CD4-positive, alpha-beta T cell treated with Interleukin-10 for 1 hour (primary cell): ENCODE results near the gene CGNL1.

Source experiments
- DNase-seq: peaks from one replicate; pipeline ENCODE4 v3.0.0-alpha.2; 2020

The CGNL1 gene

DNA sequence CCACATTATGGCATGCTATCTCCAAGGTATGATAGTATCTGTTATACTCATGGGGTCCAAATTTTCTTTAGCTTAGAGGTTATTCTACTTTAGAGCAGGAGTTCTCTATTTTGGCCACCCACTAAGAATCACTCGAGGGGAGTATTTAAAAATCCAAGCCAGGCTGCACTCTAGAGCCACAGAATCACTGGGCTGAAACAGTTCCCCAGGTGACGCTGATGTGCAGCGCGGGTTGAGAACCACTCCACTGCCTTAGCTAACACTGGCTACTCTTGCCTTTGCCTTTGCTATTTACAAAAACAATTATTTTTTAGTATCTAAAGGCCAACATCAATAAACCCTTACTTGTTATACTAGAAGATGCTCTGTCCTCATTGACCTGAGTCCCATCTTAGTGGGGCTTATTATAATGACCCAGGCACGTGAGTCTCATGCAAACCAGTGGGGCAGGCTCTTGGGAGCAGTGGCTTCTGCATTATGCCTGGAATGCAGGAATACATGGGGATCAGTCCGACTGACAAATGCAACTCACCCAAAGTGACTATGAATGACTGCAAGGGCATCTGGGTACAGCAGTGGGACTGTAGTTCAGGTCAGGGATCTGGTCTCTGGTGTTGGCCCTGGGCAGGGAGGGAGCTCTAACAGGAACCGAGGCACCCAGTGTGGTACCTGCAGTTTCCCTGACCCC, 21.7 kb upstream of the CGNL1 start:
- DNase-seq = no peak

DNA sequence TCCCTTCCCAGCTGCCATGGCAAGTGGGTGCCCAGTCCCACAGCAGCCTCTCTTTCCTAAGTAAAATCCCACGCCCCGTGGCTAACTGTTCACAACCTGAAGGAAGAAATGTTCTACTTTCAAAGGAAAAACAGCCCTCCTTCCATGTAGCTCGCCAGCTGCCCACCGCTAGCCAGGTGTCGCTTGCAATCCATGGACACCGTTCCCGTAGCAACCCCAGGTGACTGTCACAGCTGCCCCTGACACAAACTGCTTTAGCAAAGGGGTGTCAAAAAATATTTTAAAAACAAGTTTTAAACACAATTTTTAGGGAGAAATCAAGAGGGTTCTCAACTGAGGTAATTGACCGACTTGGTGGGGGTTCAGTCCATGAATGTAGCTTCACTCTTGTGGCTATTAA, 21.0 kb upstream of the CGNL1 start:
- no peak for DNase-seq

DNA sequence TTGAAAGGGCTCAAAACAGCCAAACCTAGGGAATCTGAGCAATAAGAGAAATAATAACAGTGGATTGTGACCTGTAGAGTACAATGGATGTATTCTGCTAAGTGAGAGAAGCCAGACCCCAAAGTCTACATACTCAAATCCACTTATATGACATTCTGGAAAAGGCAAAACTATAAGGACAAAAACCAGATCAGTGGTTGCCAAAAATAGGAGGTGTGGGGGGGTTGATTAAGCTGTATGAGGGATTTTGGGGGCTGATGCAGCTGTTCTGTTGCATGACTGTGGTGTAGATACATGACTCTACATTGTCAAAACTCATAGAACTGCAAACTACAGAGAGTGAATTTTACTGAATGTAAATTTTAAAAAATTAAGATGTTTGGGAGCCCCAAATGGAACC, 20.1 kb upstream of the CGNL1 start:
- DNase-seq = no peak

DNA sequence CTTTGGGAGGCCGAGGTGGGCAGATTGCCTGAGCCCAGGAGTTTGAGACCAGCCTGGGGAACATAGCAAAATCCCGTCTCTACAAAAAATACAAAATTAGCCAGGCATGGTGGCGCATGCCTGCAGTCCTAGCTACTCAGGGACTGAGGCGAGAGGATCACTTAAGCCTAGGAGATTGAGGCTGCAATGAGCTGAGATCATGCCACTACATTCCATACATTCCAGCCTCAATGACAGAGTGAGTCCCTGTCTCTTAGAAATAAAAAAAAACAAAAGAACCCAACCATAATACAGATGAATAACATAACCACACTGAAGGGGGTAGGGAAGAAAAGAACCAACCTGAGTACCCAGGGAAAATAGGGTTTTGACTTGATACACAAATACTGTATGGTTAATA, 19.7 kb upstream of the CGNL1 start:
- DNase-seq = no peak

DNA sequence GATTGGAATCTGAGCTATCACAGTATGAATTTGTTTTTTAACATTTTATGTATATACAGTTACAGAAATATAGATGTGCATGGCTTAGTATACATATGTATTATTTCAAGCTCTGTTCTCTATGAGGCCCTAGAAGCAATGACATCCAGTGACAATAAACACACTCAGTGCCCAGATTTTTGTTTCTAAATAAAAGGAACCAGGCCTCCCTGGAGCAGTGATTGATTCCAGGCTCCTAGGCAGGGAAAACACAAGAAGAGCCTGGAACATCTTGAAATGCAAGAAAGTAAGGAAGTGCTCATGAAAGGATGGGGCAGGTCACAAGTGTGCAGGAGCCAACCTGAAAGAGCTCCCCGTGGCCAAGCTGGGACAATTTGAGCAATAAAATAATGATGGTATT, 18.5 kb upstream of the CGNL1 start:
- DNase-seq = no peak

DNA sequence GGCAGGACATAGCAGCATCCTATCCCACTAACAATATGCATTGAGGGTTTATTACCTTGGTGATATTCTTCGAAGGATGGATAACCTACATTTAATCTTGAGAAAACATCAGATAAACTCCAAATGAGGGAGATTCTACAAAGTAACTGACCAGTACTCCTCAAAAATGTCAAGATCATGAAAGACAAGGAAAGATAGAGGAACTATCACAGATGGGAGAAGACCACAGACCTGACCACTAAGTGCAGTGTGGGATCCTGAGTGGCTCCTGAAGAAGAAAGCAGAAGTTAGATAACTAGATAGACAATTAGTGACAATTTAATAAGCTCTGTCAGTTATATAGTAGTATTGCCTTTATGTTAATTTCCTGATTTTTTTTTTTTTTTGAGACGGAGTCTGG, 17.7 kb upstream of the CGNL1 start:
- no peak for DNase-seq

DNA sequence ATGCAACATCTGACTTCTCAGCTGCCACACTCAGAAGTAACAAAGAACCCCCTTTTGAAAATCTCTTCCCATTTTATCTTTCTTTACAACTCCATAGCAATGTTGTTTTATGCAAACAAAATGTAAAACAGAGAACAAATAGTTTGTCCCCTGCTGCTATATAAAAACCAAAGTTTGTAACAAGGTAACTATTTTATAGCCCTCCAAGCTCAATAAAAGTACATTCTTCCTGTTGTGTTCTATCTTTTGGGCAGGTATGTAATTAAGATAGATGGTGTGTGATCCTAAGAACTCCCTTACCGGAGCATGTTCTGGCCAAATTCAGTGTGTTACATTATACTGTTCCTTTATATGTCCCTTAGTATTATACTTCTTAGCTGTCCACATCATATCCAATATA, 12.6 kb upstream of the CGNL1 start:
- no peak for DNase-seq

DNA sequence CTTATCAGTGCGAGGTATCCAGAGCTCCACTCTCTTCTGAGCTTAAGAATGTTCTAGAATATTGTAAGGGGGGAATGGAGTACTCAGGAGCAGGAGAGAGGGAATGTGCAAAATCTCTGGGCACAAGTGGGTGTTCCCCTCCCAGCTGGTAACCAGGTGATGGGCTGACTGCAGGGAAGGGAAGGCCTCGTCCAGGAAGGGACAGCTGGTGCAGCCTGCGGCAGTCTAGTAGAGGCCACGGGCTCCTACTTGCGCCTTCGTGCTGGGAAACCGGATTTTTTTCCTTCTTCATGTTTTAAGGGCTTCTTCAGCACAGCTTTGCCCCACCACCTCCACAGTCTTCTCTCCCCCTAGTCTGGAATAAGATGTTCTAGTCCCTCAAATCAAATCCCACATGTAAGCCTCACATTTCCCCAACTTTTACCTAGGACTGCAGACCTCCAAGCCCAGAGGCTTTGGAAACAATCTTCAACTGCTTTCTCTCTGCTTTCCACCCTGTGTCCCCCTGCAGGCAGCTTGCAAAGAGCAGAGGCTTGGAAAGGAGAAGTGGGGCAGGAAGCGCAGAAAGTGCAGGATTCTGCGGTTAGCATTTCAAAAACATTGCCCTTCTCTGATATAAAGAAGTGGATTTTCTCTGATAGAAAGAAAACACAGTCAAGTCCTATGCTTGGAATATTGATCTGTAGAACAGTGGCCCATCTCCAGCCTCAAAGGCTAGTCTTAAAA, 11.9 kb upstream of the CGNL1 start:
- DNase-seq = no peak

DNA sequence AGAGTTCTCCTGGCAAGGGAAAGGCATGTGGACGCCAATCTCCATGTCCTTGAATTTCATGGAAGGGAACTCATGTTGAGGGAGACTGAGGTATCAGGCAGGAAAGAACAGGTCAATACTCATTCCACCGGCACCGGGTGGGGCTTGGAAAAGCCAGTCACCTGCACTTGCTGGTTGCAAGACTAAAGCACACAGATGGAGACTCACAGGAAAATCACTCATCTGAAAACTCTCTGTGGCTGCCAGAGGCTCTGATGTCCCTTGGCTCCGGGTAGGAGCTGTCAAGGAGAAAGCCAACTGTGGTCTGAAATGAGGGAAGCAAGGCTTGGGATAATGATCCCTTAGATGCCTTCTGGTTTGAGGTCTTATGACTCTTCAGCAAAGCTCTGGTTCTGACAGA, 8.7 kb upstream of the CGNL1 start:
- no peak for DNase-seq

DNA sequence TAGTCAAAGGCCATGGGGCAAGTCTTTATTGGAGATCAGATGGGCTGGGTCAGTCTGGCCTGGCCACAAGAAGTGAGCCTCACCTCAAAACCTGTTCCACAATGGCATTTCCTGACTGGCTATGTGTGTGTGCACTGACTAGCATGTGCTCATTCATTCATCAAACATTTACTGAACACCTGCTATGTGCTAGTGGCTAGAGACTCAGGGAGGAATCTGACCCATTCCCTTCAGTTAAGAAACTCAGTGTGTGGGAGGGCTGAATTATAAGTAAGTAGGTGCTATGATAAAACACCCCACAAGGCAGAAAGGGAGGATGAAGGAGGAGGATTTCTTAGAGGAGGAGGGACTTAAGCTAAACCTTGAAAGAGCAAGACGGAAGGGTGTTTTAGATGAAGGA, 5.4 kb upstream of the CGNL1 start:
- DNase-seq = no peak

DNA sequence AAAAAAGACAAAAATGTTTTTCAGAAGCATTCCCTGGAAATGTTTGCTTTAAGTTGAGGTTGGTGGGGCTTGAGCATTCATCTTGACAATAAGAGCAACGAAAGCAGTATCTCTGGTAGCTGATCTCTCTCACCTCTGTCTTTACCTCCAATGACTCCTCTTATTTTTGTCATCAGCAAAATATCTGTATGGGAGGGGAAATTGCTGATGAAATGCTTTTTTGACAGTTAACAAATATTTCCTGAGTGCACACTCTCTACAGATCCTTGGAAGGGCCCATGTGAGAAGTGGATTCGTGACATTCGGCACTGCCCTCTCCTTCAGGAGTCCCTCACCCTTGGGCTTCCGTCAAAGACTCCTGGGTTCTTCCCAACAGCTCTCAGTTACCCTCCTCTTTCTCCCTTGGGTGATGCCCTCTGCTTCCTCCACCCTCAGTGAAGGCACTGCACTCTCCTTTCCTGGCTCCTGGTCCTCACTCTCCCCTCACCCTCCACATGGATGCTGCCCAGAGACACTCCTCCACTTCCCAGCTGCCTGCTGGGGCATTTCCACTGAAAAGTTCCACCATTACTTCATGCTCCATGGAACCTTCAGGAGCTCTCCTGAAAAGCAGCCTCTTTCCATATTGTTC, 2.9 kb upstream of the CGNL1 start:
- DNase-seq = no peak

DNA sequence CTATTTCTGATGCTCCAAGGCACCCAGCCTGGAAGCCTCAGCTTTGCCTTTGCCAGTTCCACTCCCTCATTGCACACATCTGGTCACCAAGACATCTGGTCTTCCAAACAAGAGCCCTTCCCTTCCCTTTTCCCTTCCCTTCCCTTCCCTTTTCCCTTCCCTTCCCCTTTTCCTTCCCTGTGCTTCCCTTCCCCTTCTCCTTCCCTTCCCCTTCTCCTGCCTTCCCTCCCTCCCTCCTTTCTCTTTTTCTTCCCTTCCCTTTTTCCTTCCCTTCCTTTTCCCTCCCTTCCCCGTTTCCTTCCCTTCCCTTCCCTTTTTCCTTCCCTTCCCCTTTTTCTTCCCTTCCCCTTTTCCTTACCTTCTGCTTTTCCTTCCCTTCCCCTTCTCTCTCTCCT, 2.4 kb upstream of the CGNL1 start:
- DNase-seq = no peak

DNA sequence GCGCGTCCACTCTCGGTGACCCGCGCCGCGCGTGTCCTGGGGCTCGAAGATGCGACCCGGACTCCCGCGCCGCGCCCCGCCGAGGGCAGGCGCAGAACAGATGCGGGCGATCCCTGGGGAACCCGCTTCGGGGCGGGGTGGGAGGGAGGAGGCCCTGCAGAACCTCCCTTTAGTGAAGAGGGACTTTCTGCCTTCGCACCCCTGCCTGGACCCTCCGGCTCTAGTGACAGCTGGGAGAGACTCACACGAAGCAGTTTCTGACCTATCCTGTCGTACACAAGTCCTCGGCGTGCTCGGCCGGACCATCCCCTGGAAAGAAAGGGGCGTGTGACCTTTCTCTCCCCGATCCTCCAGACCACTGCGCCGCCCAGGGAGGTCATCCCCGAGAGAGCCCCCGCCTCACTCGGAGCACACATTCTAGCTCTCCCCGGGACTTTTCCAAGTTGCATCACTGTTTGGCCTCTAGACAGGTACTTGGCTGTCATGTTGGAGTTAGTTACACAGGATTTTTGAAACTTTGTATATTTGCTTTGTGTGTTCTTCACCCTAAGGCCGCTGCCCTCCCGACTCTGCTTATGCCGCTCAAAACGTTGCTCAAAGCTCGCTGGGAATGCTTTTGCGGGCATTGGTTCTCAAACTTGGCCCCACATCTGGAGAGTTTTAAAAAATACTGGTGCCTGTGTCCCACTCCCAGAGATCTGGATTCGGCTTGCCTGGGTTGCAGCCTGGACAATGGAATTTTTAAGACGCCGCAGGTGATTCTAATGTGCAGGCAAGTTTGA, 582 bp downstream of the CGNL1 start:
- no peak for DNase-seq

DNA sequence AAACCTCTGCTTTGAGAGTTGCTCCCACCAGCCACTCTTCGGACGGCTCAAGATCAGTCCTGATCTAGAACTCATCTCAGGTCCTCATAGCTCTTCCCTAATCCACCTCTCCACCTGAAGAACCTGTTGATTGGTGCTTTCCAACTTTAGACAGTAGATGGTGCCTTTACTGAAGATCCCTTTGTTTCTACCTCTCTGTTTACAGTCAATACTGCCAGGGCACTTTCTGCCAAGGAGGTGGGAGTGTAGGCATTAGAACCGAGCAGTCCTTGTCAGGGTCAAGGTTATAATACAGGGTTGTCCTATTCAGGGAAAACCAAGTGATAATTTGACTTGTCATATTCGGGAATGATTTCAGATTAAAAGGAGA, 1.2 kb downstream of the CGNL1 start:
- no peak for DNase-seq

DNA sequence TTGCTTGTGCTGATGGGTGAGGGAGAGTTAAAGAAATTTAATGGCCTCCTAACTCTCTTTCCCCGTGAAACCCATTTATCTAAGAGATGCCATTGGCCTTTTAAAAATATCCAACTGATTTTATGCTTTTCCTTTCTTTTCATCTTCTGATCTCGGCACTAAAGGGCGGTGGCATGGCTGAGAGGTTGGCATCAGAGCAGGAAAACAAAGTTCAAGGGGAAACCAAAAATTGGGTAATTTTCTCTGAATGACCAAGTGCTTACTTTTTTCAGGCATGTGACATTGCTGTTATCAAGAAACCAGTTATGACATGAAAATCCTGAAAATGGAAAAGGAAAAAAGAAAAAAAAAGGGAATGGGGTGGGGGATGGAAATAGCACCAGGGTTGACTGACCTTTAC, 3.2 kb downstream of the CGNL1 start:
- no peak for DNase-seq

DNA sequence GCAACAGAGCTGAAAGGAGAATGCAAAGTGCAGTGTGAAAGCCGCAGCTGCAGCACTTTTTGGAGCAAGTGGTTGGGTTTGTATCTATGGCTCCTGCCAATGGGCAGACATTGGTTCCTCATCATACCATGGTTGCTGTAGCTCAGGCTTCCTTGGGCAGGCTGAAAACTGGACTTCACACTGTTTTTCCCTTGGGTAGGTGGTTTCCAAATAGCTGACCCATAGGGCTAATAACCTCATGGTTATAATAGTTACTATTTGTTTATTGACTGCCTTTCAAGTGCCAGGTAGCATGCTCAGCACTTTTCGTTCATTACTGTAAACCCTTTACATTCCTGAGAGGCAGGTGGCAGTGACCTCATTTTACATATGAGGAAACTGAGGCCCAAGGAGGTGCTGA, 4.5 kb downstream of the CGNL1 start:
- DNase-seq = no peak

DNA sequence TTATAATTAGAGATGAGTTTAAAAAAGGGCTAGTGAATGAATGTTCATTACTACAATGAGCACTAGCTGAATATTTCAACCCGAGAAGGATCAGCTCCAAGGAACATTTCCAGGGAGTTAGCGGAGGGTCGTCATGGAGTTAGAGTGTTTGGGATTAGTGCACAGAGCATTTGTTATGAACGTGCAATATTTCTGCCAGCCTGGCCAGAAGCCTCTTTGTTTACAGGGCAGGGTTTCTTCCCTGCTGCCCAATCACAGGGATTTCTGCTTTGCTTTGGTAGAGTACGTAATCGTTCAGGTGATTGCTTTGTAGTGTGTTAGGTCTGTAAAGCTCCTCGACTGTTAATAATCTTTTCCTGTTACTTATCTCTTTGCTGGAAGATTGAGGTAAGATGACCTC, 5.9 kb downstream of the CGNL1 start:
- DNase-seq = no peak

DNA sequence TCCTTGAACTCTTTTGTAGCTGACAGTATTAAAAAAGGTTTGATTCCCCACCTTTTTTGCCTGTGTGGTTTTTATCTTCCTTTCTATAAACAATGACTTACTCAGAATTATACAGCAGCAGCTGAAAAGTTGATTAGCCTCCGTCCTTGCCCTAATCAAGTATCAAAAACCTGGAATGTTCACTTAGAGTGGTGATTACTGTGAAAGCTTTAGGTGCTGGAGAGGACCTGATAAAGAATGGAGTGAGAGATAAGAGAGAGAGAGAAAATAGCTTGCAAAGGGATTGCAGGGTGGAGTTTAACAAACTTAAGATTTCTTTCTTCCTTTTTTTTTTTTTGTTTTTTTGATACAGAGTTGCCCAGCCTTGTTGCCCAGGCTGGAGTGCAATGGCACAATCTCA, 6.7 kb downstream of the CGNL1 start:
- DNase-seq = no peak

DNA sequence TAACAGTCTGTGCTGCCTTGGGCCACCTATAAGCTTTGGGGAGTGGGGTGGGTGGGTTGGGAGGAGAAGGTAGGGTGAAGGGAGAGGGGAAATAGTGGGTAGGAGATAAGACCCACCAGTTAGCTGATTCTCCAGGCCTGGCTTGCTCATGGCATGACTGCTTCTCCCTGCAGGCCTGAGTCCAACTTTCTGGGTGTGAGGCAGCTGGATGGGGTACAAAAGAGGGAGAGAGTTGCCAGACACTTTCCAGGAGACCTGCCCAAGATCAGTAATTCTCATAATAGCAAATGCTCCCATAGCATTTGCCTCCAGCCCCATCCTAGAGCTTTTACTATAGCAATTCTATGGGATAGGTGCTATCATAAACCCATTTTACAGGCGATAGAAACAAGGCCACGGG, 7.7 kb downstream of the CGNL1 start:
- no peak for DNase-seq

DNA sequence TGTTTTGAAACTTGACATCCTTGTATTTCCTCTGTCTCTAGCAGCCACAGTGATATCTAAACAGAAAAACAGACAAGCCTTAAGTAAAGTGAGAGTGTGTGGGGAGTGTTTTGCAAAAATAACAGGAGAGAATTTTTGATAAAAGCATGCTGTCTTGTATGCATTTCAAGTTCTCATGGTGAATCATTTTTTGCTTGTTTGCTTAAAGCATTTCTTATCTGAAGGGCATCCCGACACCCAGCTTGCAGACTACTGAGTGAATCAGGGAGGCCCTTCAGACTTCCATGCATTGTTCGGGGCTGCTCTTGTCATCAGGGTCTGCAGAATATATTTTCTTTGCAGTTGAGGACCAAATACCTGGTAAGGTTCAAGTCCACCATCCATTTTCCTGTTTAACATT, 8.5 kb downstream of the CGNL1 start:
- no peak for DNase-seq

DNA sequence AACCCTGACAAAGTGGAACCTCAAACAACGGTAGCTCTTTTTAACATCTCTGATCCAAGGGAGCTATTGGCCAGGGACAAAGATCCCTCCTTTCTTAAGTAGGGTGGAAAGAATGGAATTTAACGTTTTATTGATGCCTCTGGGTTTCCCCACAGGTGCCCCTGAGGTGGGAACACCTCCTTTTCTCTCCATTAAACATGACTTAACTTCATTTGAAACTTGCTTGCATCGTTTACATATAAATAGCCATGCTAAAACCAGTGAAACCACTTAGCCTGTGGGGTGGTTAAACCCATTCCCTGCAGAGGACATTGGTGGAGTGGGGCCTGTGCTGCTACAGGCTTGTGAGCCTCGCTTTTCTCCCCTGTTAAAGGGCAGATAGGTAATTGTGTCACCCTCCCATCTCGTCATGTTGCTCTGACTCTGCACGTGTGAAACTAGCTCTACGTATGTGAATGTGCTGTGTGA, 9.7 kb downstream of the CGNL1 start:
- no peak for DNase-seq

DNA sequence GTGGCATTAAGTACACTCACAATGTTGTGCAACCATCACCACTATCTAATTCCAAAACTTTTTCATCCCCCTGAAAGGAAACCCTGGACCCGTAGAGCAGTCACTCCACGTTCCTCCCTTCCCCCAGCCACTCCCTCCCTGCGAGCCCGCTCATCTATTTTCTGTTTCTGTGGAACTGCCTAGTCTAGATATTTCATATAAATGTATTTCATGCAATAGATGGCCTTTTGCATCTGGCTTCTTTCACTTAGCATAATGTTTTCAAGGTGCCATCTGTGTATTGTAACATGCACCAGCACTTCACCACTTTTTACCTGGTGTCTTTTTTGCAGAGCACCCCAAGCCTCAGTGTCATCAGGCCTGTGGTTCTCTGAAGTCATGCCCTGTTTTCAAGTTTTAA, 10.7 kb downstream of the CGNL1 start:
- no peak for DNase-seq

DNA sequence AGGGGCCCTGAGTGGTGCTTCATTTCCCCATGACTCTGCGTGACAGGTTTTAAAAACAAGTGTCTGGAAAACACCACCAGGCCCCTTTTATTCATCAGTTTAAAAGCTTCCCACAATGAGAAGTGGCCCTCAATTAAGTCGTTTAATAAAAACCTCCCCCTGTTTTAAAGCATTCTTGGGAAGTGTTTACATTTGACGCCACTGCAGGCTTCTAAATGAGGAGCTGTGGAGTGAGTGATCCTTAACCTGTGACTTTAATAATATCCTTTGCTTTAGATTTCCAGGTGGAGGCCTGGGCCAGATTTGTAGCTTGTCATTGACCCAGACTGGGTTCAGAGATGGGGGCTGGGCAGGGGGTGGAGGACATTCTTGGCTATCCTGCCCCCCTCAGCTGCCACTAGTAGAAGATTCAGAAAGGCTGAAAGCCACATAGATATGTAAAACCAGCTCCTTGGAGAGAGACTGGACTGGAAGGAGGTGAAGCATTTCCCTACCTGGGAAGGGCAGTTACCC, 11.3 kb downstream of the CGNL1 start:
- no peak for DNase-seq

DNA sequence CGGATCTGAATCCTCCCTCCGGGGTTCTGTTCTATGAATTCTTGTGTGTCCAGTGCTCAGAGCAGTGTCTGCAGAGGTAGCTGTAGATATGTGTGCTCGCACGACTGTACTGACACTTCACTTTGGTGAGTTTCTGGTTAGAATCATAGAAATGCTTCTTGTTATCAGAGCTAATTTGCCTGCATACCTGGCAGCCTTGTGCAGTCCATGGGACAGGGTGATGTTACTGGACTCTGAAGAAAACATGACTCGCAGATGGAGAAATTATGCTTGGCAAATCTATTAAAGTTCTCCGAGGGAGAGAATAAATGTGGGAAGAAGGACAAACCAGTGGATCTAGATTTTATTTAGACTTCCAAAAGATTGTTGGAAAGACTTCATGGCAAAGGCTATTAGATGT, 12.2 kb downstream of the CGNL1 start:
- no peak for DNase-seq
